Measurements from ENCODE around the gene KIFC3. TPM values are rescaled to one million over a fixed set of nuclear protein-coding genes. Genes with fewer than 3 reads are reported as not detected.

The KIFC3 gene
- total and polyA plus RNA-seq, 2 of the 13 experiments (the other 11 are each of a cell fraction or from before 2014, with no cell fraction given): 42.1 to 45.3 TPM

DNA sequence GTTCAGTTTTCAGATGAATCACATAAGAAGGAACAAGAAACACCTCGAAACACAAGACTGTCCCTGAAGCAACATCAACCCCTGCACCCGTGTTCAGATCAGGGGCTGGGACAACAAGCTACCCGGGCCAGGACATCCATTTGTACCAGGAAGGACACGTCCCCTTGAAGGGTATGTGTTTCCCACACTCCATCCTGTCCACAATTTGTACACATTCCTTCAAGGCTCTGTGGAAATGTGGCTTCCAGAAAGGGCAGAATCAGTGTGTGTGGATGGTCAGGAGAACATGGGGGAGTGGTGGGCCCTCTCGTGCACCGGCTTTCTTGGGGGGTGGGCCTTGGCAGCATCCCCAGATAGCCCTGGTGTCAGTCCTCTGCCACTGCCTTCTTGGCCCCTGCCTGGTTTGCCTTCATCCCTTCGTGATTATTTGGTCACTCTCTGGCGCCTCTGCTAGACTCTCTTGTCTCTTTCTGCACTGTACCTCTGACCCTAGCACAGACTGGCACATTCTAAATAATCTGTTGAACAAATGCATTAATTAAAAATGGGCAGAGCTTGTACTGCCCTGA, 10.3 kb downstream of the KIFC3 start (continued):
- no peak for TF ChIP-seq ZNF709 (CRISPR knock-in tag; IDR thresholded peaks at IDR 0.05)
- no peak for TF ChIP-seq PHF8 (CRISPR knock-in tag; IDR thresholded peaks at IDR 0.05)
- TF ChIP-seq, protein P1, sequence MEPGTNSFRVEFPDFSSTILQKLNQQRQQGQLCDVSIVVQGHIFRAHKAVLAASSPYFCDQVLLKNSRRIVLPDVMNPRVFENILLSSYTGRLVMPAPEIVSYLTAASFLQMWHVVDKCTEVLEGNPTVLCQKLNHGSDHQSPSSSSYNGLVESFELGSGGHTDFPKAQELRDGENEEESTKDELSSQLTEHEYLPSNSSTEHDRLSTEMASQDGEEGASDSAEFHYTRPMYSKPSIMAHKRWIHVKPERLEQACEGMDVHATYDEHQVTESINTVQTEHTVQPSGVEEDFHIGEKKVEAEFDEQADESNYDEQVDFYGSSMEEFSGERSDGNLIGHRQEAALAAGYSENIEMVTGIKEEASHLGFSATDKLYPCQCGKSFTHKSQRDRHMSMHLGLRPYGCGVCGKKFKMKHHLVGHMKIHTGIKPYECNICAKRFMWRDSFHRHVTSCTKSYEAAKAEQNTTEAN (CRISPR knock-in tag; conservative IDR thresholded peaks at IDR 0.05): no peak

DNA sequence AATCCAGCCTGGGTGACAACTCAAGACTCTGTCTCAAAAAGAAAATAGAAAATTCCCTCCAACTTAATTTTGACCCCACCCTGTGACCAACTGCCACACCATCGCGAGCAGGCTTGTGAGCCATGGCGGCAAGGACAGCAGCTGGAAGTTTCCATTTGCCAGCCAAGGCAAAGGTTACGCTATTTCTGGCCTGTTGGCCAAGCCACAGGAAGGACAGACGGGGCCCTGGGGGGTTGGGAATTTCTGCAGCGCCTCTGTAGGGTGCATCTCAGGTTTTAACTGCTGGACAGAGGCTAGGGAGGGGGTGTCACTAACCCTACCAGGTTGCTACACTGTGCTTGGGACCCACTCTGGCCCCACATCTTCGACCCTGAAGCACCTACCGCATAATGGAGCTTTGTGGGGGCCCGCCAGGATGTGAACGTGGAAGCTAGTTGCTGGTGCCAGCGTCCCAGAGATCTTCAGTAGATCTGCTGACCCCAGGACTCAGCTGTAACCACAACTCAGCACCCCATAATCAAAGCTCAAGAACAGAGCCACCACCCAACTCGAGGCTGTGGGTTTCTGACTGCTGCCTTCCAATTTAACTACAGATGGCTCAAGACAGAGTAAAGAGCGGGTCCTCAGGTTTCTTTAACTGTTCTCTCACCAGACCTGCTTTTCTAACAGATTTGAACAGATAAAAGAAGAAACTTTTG, 10.9 kb downstream of the KIFC3 start:
- CTCF ChIA-PET (ENCODE audit: low intra/inter-chr PET ratio, low total read pairs): no interaction called here
- TF ChIP-seq NFYC (CRISPR knock-in tag; IDR thresholded peaks at IDR 0.05): no peak
- no peak for TF ChIP-seq NFRKB (IDR thresholded peaks at IDR 0.05)
- no peak for TF ChIP-seq ZFP36 (IDR thresholded peaks at IDR 0.05; ENCODE audit: borderline replicate concordance, low read depth, low read length, partially characterized antibody)
- TF ChIP-seq ZNF17 (CRISPR knock-in tag; IDR thresholded peaks at IDR 0.05): no peak
- no peak for TF ChIP-seq ZNF768 (CRISPR knock-in tag; IDR thresholded peaks at IDR 0.05)
- TF ChIP-seq, protein P2, sequence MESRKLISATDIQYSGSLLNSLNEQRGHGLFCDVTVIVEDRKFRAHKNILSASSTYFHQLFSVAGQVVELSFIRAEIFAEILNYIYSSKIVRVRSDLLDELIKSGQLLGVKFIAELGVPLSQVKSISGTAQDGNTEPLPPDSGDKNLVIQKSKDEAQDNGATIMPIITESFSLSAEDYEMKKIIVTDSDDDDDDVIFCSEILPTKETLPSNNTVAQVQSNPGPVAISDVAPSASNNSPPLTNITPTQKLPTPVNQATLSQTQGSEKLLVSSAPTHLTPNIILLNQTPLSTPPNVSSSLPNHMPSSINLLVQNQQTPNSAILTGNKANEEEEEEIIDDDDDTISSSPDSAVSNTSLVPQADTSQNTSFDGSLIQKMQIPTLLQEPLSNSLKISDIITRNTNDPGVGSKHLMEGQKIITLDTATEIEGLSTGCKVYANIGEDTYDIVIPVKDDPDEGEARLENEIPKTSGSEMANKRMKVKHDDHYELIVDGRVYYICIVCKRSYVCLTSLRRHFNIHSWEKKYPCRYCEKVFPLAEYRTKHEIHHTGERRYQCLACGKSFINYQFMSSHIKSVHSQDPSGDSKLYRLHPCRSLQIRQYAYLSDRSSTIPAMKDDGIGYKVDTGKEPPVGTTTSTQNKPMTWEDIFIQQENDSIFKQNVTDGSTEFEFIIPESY (CRISPR knock-in tag; IDR thresholded peaks at IDR 0.05): peak; percentile 66; the same call in 1 of the 2 replicates
- no peak for TF ChIP-seq MYC (CRISPR knock-in tag; IDR thresholded peaks at IDR 0.05; ENCODE audit: borderline replicate concordance)
- no peak for TF ChIP-seq ZNF235 (CRISPR knock-in tag; IDR thresholded peaks at IDR 0.05; ENCODE audit: borderline replicate concordance)
- TF ChIP-seq, protein P3, sequence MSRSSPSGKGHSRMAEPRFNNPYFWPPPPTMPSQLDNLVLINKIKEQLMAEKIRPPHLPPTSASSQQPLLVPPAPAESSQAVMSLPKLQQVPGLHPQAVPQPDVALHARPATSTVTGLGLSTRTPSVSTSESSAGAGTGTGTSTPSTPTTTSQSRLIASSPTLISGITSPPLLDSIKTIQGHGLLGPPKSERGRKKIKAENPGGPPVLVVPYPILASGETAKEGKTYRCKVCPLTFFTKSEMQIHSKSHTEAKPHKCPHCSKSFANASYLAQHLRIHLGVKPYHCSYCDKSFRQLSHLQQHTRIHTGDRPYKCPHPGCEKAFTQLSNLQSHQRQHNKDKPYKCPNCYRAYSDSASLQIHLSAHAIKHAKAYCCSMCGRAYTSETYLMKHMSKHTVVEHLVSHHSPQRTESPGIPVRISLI (CRISPR knock-in tag; IDR thresholded peaks at IDR 0.05; ENCODE audit: borderline replicate concordance): no peak
- no peak for TF ChIP-seq KAT8 (CRISPR knock-in tag; IDR thresholded peaks at IDR 0.05)
- TF ChIP-seq ZNF570 (CRISPR knock-in tag; IDR thresholded peaks at IDR 0.05; ENCODE audit: borderline replicate concordance): no peak
- TF ChIP-seq ZBTB38 (CRISPR knock-in tag; IDR thresholded peaks at IDR 0.05): peak; percentile 74; the same call in 1 of the 2 replicates

More for the DNA sequence above, 10.9 kb downstream of the KIFC3 start:
- H3K9ac ChIP-seq (ENCODE audit: insufficient read depth, low read depth, low read length): no peak overlapping the region
- no peak for ATAC-seq
- intact Hi-C loops (cut with micrococcal nuclease; ENCODE audit: unreplicated experiment) (no loop called here), in situ Hi-C loops (cut with HindIII; ENCODE audit: extremely low pct_ligation_motif_present, low pct_unique_long_range_greater_than_20kb) (no loop called here)
- no peak overlapping the region for H2AFZ ChIP-seq (ENCODE audit: low read length)
- peaks cover 5% of the 10 kb centered on the region for H3K79me2 ChIP-seq (ENCODE audit: insufficient read depth, low read length)
- no TSS peak for BruUV-seq (replicated peaks)
- no peak overlapping the region for H3K4me3 ChIP-seq (replicated peaks in 1 of 3; ENCODE audit: insufficient read depth in 1 of 3, low read depth in 2 of 3, low read length in 3 of 3)
- H3K27me3 ChIP-seq (ENCODE audit: control insufficient read depth in 1 of 2, insufficient read depth in 2 of 2, low read length in 2 of 2): no peaks in the 10 kb centered on the region
- peaks cover 30% of the 10 kb centered on the region for H3K4me1 ChIP-seq (ENCODE audit: insufficient read depth, low read length)
- peaks cover 32 to 61% of the 10 kb centered on the region in 2 experiments for H3K36me3 ChIP-seq (replicated peaks in 1 of 2; ENCODE audit: control insufficient read depth in 1 of 2, insufficient read depth in 2 of 2, low read length in 2 of 2)
- H3K4me2 ChIP-seq (ENCODE audit: low read depth, low read length): no peak overlapping the region
- no peak for DNase-seq (ENCODE audit: low spot score)
- H3K27ac ChIP-seq (ENCODE audit: extremely low read length, insufficient read depth, low read length): no peak overlapping the region
- 98% methylated on average over 11 of the region's 13 CpGs for WGBS (ENCODE audit: low lambda C conversion rate)
- POLR2A ChIA-PET: interaction anchor here (1.0 to 1.5 kb wide), 3 partner anchors 10 to 11 kb away, joined by 3 to 6 read pairs (median 4); partner anchors contain the start of gene KIFC3
- no peak for FAIRE-seq
- H3K9me3 ChIP-seq (ENCODE audit: low read length): no peaks in the 10 kb centered on the region
- no peaks in the 10 kb centered on the region for H4K20me1 ChIP-seq (ENCODE audit: insufficient read depth, low read length)

Measured in HepG2 (cell line).